Vagina (tissue), 2 donors: ENCODE measurements around the gene CKS1B. TPM values are rescaled to one million over a fixed set of nuclear protein-coding genes. Genes with fewer than 3 reads are reported as not detected.

Source experiments
- DNase-seq, 2 donors: peaks; one replicate each; pipeline ENCODE4 v3.0.0-alpha.2; 2017; ENCODE audit errors: extremely low spot score in 2 of 2
- H3K27ac ChIP-seq: fragments of 200-600 bp; sonication (generic); one replicate; pipeline ENCODE4 v1.5.1; 2019
- H3K27me3 ChIP-seq: fragments of 200-600 bp; sonication (generic); one replicate; pipeline ENCODE4 v1.5.1; 2019
- H3K36me3 ChIP-seq, 2 donors: fragments of 200-600 bp; sonication (generic); one replicate each; pipeline ENCODE4 v1.5.1; 2017 to 2019
- H3K4me1 ChIP-seq: fragments of 200-600 bp; sonication (generic); one replicate; pipeline ENCODE4 v1.5.1; 2019
- H3K4me3 ChIP-seq, 2 donors: fragments of 200-600 bp; sonication (generic); 1 replicate in 1 of 2; 2 replicates in 1 of 2; pipeline ENCODE4 v1.5.1; 2016 to 2019
- H3K9me3 ChIP-seq: fragments of 200-600 bp; sonication (generic); one replicate; pipeline ENCODE4 v1.5.1; 2019
- CTCF ChIP-seq, 3 experiments: fragments of 450-650 bp in 2 of 3; fragments of 200-600 bp in 1 of 3; sonication (generic) in 1 of 3; IDR thresholded peaks; one replicate each; pipeline ENCODE4 v1.5.1; 2017 to 2019; ENCODE audit warnings: antibody characterized with exemption in 3 of 3, mild to moderate bottlenecking in 2 of 3, moderate library complexity in 2 of 3
- POLR2A ChIP-seq, 2 donors: fragments of 450-650 bp; IDR thresholded peaks; one replicate each; pipeline ENCODE4 v1.6.1; 2017; ENCODE audit warnings: antibody characterized with exemption in 2 of 2, mild to moderate bottlenecking in 2 of 2, moderate library complexity in 2 of 2
- POLR2AphosphoS5 ChIP-seq, 2 donors: sonication (generic); formaldehyde crosslinking; IDR thresholded peaks; one replicate each; pipeline ENCODE4 v1.9.0; 2017; ENCODE audit warnings: antibody characterized with exemption in 2 of 2, mild to moderate bottlenecking in 2 of 2, low read depth in 1 of 2; ENCODE audit not compliant: insufficient read depth in 1 of 2
- intact Hi-C: fragments of 100-400 bp; cut with DNase I; formaldehyde crosslinking; loops from one replicate; pipeline ENCODE4 v1.15.1; 2023
- total RNA-seq: library from RNA; depleted of rRNA; stranded (reverse); fragments of >200 nt; gene quantifications from one replicate; pipeline ENCODE4 v1.2.3, GENCODE V29; 2016

CKS1B gene
- total RNA-seq, 1 donor from 2014 or later: 30.4 TPM

DNA sequence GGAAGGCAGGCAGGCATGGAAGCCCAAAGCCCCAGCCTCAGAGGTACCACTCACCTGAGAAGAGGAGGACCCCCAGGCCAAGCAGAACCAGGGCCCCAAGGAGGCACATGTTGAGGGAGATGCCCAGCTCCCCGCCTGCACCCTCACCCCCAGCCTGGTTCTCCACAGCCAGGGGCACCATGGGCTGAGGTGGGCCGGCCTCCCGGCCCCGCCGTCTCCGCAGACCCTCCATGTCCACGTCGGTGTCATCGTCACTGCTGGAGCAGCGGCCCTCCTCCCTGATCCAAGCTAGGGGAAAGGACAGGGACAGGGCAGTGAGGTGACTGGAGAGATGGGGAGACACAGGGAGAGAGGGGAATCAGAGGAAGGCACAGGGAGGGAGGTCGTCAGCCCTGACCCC lies 26.4 kb upstream of the CKS1B start:
- intact Hi-C loops: no loop called here
- H3K36me3 ChIP-seq: peaks cover 0 to 27% of the 10 kb centered on the region in 2 donors
- no peak overlapping the region for H3K4me3 ChIP-seq
- H3K27ac ChIP-seq: no peak overlapping the region
- H3K27me3 ChIP-seq: no peaks in the 10 kb centered on the region
- no peaks in the 10 kb centered on the region for H3K9me3 ChIP-seq
- H3K4me1 ChIP-seq: peaks cover 15% of the 10 kb centered on the region
- no peak for TF ChIP-seq POLR2A (IDR thresholded peaks at IDR 0.05)
- TF ChIP-seq POLR2AphosphoS5 (IDR thresholded peaks at IDR 0.05; ENCODE audit: insufficient read depth in 1 of 2, low read depth in 1 of 2): no peak
- TF ChIP-seq CTCF (IDR thresholded peaks at IDR 0.05): no peak
- DNase-seq: no peak

DNA sequence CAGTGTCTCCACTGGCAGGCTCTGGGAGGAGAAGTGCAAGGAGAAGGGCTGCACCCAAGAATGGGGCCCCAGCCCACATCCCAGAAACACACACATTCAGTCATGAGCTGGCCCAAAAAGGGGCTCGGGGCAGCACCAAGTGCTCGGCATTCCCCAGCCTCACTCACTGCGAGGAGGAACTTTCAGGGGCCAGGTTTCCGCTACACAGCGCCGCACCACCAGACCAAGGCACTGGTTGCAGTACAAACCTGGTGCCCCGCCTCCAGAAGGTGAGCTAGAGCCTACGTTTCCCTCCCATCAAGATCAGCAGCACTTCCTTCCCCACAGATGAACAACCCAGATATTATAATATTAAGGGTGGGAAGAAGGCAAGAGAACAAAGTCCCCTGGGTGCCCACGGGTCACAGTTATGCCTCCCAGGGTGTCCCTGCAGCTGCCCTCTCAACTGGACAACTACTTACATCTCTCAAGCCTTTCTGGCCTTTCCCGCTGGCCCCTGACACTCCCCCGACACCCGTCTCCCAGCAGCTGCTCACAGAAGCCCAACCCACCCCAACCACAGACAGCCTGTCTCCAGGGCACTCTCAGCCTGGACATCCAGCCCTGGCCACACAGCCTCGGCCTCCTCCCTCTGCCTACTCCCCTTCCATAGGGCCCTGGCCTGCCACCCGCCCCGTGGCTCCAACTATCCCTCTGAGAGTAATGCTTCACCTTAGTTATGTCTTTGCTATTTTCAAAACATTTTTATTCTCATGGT lies 22.4 kb upstream of the CKS1B start:
- H3K27me3 ChIP-seq: no peaks in the 10 kb centered on the region
- peaks cover 38% of the 10 kb centered on the region for H3K4me1 ChIP-seq
- H3K4me3 ChIP-seq: no peak overlapping the region
- H3K9me3 ChIP-seq: no peaks in the 10 kb centered on the region
- intact Hi-C loops: no loop called here
- H3K27ac ChIP-seq: no peak overlapping the region
- TF ChIP-seq CTCF (IDR thresholded peaks at IDR 0.05) (no peak), POLR2A (IDR thresholded peaks at IDR 0.05) (no peak), POLR2AphosphoS5 (IDR thresholded peaks at IDR 0.05; ENCODE audit: insufficient read depth in 1 of 2, low read depth in 1 of 2) (no peak)
- DNase-seq: no peak
- peaks cover 0 to 19% of the 10 kb centered on the region in 2 donors for H3K36me3 ChIP-seq

DNA sequence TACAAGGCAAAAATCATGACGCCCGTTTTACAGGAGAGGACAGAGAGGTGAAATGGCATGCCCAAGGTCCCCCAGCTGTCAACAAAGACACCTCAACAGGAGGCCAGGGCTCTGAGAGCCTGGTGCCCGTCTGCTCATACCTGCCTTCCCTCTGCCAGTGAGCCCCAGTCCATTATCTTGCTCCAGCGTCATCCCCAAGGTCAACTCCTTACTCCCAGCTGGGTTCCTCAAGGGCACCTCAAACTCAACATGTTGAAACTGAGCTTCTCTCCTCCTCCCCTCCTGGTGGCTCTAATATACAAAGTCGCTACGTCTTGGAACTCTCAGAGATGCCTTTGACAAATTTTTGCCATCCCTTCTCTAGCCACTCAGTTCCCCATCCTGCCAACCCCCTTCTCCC lies 21.8 kb upstream of the CKS1B start:
- no peak overlapping the region for H3K4me3 ChIP-seq
- intact Hi-C loops: no loop called here
- H3K27ac ChIP-seq: no peak overlapping the region
- DNase-seq: no peak
- peaks cover 42% of the 10 kb centered on the region for H3K4me1 ChIP-seq
- peaks cover 0 to 14% of the 10 kb centered on the region in 2 donors for H3K36me3 ChIP-seq
- no peaks in the 10 kb centered on the region for H3K9me3 ChIP-seq
- TF ChIP-seq POLR2A (IDR thresholded peaks at IDR 0.05): no peak
- TF ChIP-seq POLR2AphosphoS5 (IDR thresholded peaks at IDR 0.05; ENCODE audit: insufficient read depth in 1 of 2, low read depth in 1 of 2): no peak
- TF ChIP-seq CTCF (IDR thresholded peaks at IDR 0.05): no peak
- no peaks in the 10 kb centered on the region for H3K27me3 ChIP-seq

GRCh38 chr1:154953611-154954038 lies 20.9 kb upstream of the CKS1B start:
- Histone ChIP-seq H3K4me3 (peak overlapping the region in 1 of 2 donors; percentile 56), H3K36me3 (peaks cover 0 to 12% of the 10 kb centered on the region in 2 donors), H3K27me3 (no peaks in the 10 kb centered on the region), H3K27ac (no peak overlapping the region), H3K4me1 (peaks cover 49% of the 10 kb centered on the region), H3K9me3 (no peaks in the 10 kb centered on the region)
- no peak for DNase-seq
- TF ChIP-seq POLR2A (IDR thresholded peaks at IDR 0.05) (no peak), CTCF (IDR thresholded peaks at IDR 0.05) (no peak), POLR2AphosphoS5 (IDR thresholded peaks at IDR 0.05; ENCODE audit: insufficient read depth in 1 of 2, low read depth in 1 of 2) (no peak)
- intact Hi-C loops: no loop called here

GRCh38 chr1:154954541-154954940 lies 19.9 kb upstream of the CKS1B start:
- H3K9me3 ChIP-seq: no peaks in the 10 kb centered on the region
- H3K27ac ChIP-seq: peak overlapping the region; percentile 68
- no peak for DNase-seq
- peaks cover 0 to 16% of the 10 kb centered on the region in 2 donors for H3K36me3 ChIP-seq
- H3K4me3 ChIP-seq: peak overlapping the region; percentile 51 to 56
- H3K27me3 ChIP-seq: no peaks in the 10 kb centered on the region
- H3K4me1 ChIP-seq: peaks cover 51% of the 10 kb centered on the region
- intact Hi-C loops: no loop called here
- TF ChIP-seq POLR2A (IDR thresholded peaks at IDR 0.05): no peak
- TF ChIP-seq CTCF (IDR thresholded peaks at IDR 0.05): no peak
- no peak for TF ChIP-seq POLR2AphosphoS5 (IDR thresholded peaks at IDR 0.05; ENCODE audit: insufficient read depth in 1 of 2, low read depth in 1 of 2)
